OCI-LY1 (cell line): ENCODE measurements around the gene FBLN2.

Experiments
- H2AFZ ChIP-seq: fragments of 200-600 bp; sonication (generic), shearing (Covaris generic); 2 replicates; pipeline ENCODE4 v1.6.0; 2014; ENCODE audit warnings: antibody characterized with exemption, mild to moderate bottlenecking, low read length
- H3F3A ChIP-seq: fragments of 200-600 bp; sonication (generic), shearing (Covaris generic); 2 replicates; pipeline ENCODE4 v1.6.0; 2014; ENCODE audit warnings: mild to moderate bottlenecking, antibody characterized with exemption, low read length, moderate library complexity; ENCODE audit not compliant: insufficient read depth
- H3K27ac ChIP-seq: fragments of 200-600 bp; sonication (generic); 2 replicates; pipeline ENCODE4 v1.5.1; 2014; ENCODE audit warnings: low read length, mixed run types, mild to moderate bottlenecking, low read depth; ENCODE audit not compliant: poor library complexity, severe bottlenecking
- H3K27me3 ChIP-seq: fragments of 200-600 bp; sonication (generic); 2 replicates; pipeline ENCODE4 v1.6.0; 2014; ENCODE audit warnings: antibody characterized with exemption, mild to moderate bottlenecking, low read length, moderate library complexity; ENCODE audit not compliant: insufficient read depth
- H3K36me3 ChIP-seq: fragments of 200-600 bp; sonication (generic); 2 replicates; pipeline ENCODE4 v1.6.1; 2014; ENCODE audit warnings: mild to moderate bottlenecking, antibody characterized with exemption, low read length, moderate library complexity, mixed read lengths; ENCODE audit not compliant: insufficient read depth
- H3K4me1 ChIP-seq: fragments of 200-600 bp; sonication (generic); 2 replicates; pipeline ENCODE4 v1.5.1; 2014; ENCODE audit warnings: mild to moderate bottlenecking, low read length, moderate library complexity; ENCODE audit not compliant: insufficient read depth, severe bottlenecking
- H3K4me2 ChIP-seq: fragments of 200-600 bp; sonication (generic), shearing (Covaris generic); 2 replicates; pipeline ENCODE4 v1.6.1; 2014; ENCODE audit warnings: low read length
- H3K4me3 ChIP-seq: fragments of 200-600 bp; sonication (generic); 2 replicates; pipeline ENCODE4 v1.5.1; 2014; ENCODE audit warnings: low read length, low read depth, mild to moderate bottlenecking, mixed read lengths; ENCODE audit not compliant: poor library complexity, severe bottlenecking
- H3K79me2 ChIP-seq: fragments of 200-600 bp; shearing (Covaris generic); 2 replicates; pipeline ENCODE4 v1.6.1; 2016; ENCODE audit warnings: mixed run types, low read length, mixed read lengths; ENCODE audit not compliant: insufficient read depth
- H3K9ac ChIP-seq: fragments of 200-600 bp; sonication (generic), shearing (Covaris generic); 2 replicates; pipeline ENCODE4 v1.6.1; 2014; ENCODE audit warnings: mild to moderate bottlenecking, low read length, mixed read lengths
- H3K9me2 ChIP-seq: fragments of 200-600 bp; sonication (generic), shearing (Covaris generic); 2 replicates; pipeline ENCODE4 v1.6.1; 2014; ENCODE audit warnings: low read depth, mild to moderate bottlenecking, low read length, mixed read lengths
- H3K9me3 ChIP-seq: fragments of 200-600 bp; shearing (Covaris generic); 2 replicates; pipeline ENCODE4 v1.6.1; 2014; ENCODE audit warnings: low read length, mixed read lengths
- H4K20me1 ChIP-seq: fragments of 200-600 bp; sonication (generic), shearing (Covaris generic); 2 replicates; pipeline ENCODE4 v1.6.0; 2016; ENCODE audit warnings: mild to moderate bottlenecking, low read length; ENCODE audit not compliant: insufficient read depth
- CTCF ChIP-seq: fragments of 200-600 bp; sonication (generic), shearing (Covaris generic); IDR thresholded peaks from 2 replicates; pipeline ENCODE4 v1.5.1; 2017; ENCODE audit warnings: mild to moderate bottlenecking, antibody characterized with exemption, low read length, moderate library complexity, mixed read lengths
- EZH2 ChIP-seq: fragments of 200-600 bp; sonication (generic), shearing (Covaris generic); IDR thresholded peaks from 2 replicates; pipeline ENCODE4 v1.8.0; 2017; ENCODE audit warnings: borderline replicate concordance, mixed run types, mild to moderate bottlenecking, antibody characterized with exemption, low read length, moderate library complexity, mixed read lengths

The FBLN2 gene

GRCh38 chr3:13673207-13673606, 124.3 kb downstream of the FBLN2 start:
- TF ChIP-seq EZH2: no peak
- peak; percentile 14; the same call in 1 of the 2 replicates for TF ChIP-seq CTCF
- no peak overlapping the region for H3K4me2 ChIP-seq
- H3K27ac ChIP-seq: no peak overlapping the region
- H3K4me3 ChIP-seq: no peak overlapping the region
- no peaks in the 10 kb centered on the region for H3K36me3 ChIP-seq
- H3K9me3 ChIP-seq: no peaks in the 10 kb centered on the region
- H3F3A ChIP-seq: no peaks in the 10 kb centered on the region
- no peaks in the 10 kb centered on the region for H3K9me2 ChIP-seq
- no peaks in the 10 kb centered on the region for H4K20me1 ChIP-seq
- no peaks in the 10 kb centered on the region for H3K79me2 ChIP-seq
- H3K9ac ChIP-seq: no peak overlapping the region
- 0 out of 2 replicates have a peak, but pooled peaks cover 6% of the 10 kb centered on the region for H3K27me3 ChIP-seq
- no peak overlapping the region for H2AFZ ChIP-seq
- H3K4me1 ChIP-seq: no peaks in the 10 kb centered on the region

DNA sequence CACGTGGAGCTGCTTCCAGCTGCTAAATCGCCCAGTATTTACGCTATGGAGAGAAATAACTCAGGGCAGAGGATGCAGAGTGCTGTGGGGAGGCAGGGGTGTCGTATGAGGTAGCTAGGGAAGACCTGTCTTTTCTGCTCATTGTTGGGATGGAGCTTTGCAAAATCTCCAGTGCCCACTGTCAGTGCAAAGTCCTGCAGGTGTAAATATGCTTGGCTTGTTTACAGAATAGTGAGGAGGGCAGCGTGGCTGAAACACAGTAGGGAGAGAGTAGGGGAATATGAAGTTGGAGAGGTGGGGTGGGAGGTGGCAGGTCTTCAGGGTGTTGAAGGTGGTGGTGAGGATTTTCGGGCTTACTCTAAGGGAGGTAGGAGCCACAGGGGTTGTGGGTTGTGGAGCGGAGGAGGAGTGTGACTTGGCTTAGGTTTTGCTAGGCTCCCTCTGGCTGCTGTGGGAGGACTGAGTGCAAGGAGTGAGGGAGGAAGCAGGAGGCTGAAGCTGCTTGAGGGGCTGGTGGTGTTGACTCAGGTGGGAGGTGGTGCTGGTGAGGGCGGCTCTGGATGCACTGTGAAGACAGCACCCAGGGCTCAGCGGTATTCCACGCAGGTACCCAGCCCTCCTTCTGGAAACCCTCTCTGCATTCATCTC, 125.7 kb downstream of the FBLN2 start:
- H2AFZ ChIP-seq: no peak overlapping the region
- no peak overlapping the region for H3K4me2 ChIP-seq
- TF ChIP-seq EZH2: no peak
- 0 out of 2 replicates have a peak, but pooled peaks cover 6% of the 10 kb centered on the region for H3K27me3 ChIP-seq
- H3K4me3 ChIP-seq: no peak overlapping the region
- H3K27ac ChIP-seq: no peak overlapping the region
- H3K79me2 ChIP-seq: no peaks in the 10 kb centered on the region
- H3K9me3 ChIP-seq: no peaks in the 10 kb centered on the region
- no peak overlapping the region for H3K9ac ChIP-seq
- H3F3A ChIP-seq: no peaks in the 10 kb centered on the region
- H3K9me2 ChIP-seq: no peaks in the 10 kb centered on the region
- no peaks in the 10 kb centered on the region for H3K36me3 ChIP-seq
- no peaks in the 10 kb centered on the region for H3K4me1 ChIP-seq
- no peaks in the 10 kb centered on the region for H4K20me1 ChIP-seq

- H3K4me1 ChIP-seq: no peaks in the 10 kb centered on the region
- H3K79me2 ChIP-seq: no peaks in the 10 kb centered on the region
- 0 out of 2 replicates have a peak, but pooled peaks cover 6% of the 10 kb centered on the region for H3K27me3 ChIP-seq
- H3K4me2 ChIP-seq: no peak overlapping the region
- no peaks in the 10 kb centered on the region for H3K36me3 ChIP-seq
- no peaks in the 10 kb centered on the region for H3K9me2 ChIP-seq
- no peak overlapping the region for H2AFZ ChIP-seq
- no peaks in the 10 kb centered on the region for H4K20me1 ChIP-seq
- H3K9me3 ChIP-seq: no peaks in the 10 kb centered on the region
- no peak overlapping the region for H3K9ac ChIP-seq
- H3K4me3 ChIP-seq: no peak overlapping the region
- no peak for TF ChIP-seq EZH2
- no peak for TF ChIP-seq CTCF
- no peaks in the 10 kb centered on the region for H3F3A ChIP-seq
- H3K27ac ChIP-seq: no peak overlapping the region
Observed at GRCh38 chr3:13676356-13677017, 127.6 kb downstream of the FBLN2 start.
